HepG2 (cell line): Measurements from ENCODE around the gene TERC. TPM values are rescaled to one million over a fixed set of nuclear protein-coding genes. Genes with fewer than 3 reads are reported as not detected.
A peak's percentile ranks its signal among the peaks of the same experiment; 100 is the strongest.

ENCODE experiments used
- ATAC-seq: fragments of 200-7000 bp; cut with Tn5 transposase; 3 replicates; pipeline ENCODE4 v1.9.1; 2020; ENCODE audit warnings: mild to moderate bottlenecking, moderate library complexity
- BruUV-seq: library from RNA; stranded (reverse); fragments of 400-500 nt; replicated peaks from 2 replicates; lab custom pipeline; 2021; lab: Mats Ljungman, UMichigan
- CTCF ChIA-PET: fragments of 300-600 bp; formaldehyde crosslinking; extraction: SDS; loops from one replicate; lab custom pipeline; 2021; ENCODE audit warnings: low total read pairs, inconsistent platforms, low intra/inter-chr PET ratio; lab: Yijun Ruan, JAX
- POLR2A ChIA-PET: fragments of 350-600 bp; sonication (Branson Sonifier 250); formaldehyde crosslinking; loops from one replicate; lab custom pipeline; 2020; ENCODE audit warnings: antibody characterized with exemption, inconsistent platforms; lab: Yijun Ruan, JAX
- DNase-seq: peaks from one replicate; pipeline ENCODE4 v3.0.0-alpha.2; 2015; ENCODE audit warnings: low spot score
- FAIRE-seq: peaks from 3 replicates; lab custom pipeline; 2011; peaks lifted over from hg19 to GRCh38; lab: Jason Lieb, UNC
- H2AFZ ChIP-seq: one replicate; pipeline ENCODE4 v1.6.1; 2011; ENCODE audit warnings: low read length, inconsistent platforms
- H3K27ac ChIP-seq: fragments of 300-600 bp; 3 replicates; pipeline ENCODE4 v1.8.0; 2011; ENCODE audit warnings: mixed run types, mild to moderate bottlenecking, mixed read lengths, low read length, inconsistent platforms; ENCODE audit not compliant: insufficient read depth; ENCODE audit errors: extremely low read length
- H3K27me3 ChIP-seq, 2 experiments: fragments of 200-600 bp in 1 of 2; 2 replicates in 1 of 2; 3 replicates in 1 of 2; pipeline versions ENCODE4 v1.6.0 to v1.8.0; 2011; ENCODE audit warnings: low read length in 2 of 2, mild to moderate bottlenecking in 2 of 2, moderate library complexity in 2 of 2, inconsistent platforms in 1 of 2; ENCODE audit not compliant: insufficient read depth in 2 of 2, control insufficient read depth in 1 of 2
- H3K36me3 ChIP-seq, 2 experiments: fragments of 200-600 bp in 1 of 2; replicated peaks in 1 of 2; 2 replicates in 1 of 2; 3 replicates in 1 of 2; pipeline versions ENCODE4 v1.5.1 to v1.8.0; 2011; ENCODE audit warnings: low read length in 2 of 2, inconsistent platforms in 1 of 2; ENCODE audit not compliant: insufficient read depth in 2 of 2, control insufficient read depth in 1 of 2
- H3K4me1 ChIP-seq: 2 replicates; pipeline ENCODE4 v1.5.1; 2012; ENCODE audit warnings: low read length, inconsistent platforms; ENCODE audit not compliant: insufficient read depth
- H3K4me2 ChIP-seq: 2 replicates; pipeline ENCODE4 v1.6.0; 2011; ENCODE audit warnings: low read depth, low read length, inconsistent platforms
- H3K4me3 ChIP-seq, 3 experiments: fragments of 200-600 bp in 1 of 3; sonication (generic), shearing (Covaris generic) in 1 of 3; replicated peaks in 1 of 3; 2 replicates each; pipeline ENCODE4 v1.5.1; 2011 to 2016; ENCODE audit warnings: low read length in 3 of 3, inconsistent platforms in 2 of 3, low read depth in 2 of 3, mild to moderate bottlenecking in 2 of 3, control low read depth in 1 of 3, mixed read lengths in 1 of 3; ENCODE audit not compliant: insufficient read depth in 1 of 3
- H3K79me2 ChIP-seq: one replicate; pipeline ENCODE4 v1.6.1; 2011; ENCODE audit warnings: low read length, inconsistent platforms; ENCODE audit not compliant: insufficient read depth
- H3K9ac ChIP-seq: 2 replicates; pipeline ENCODE4 v1.6.0; 2011; ENCODE audit warnings: mild to moderate bottlenecking, low read depth, low read length, inconsistent platforms; ENCODE audit not compliant: insufficient read depth
- H3K9me3 ChIP-seq: 2 replicates; pipeline ENCODE4 v1.5.1; 2012; ENCODE audit warnings: mild to moderate bottlenecking, low read length
- H4K20me1 ChIP-seq: 2 replicates; pipeline ENCODE4 v1.6.0; 2011; ENCODE audit warnings: inconsistent platforms, mild to moderate bottlenecking, low read length, moderate library complexity; ENCODE audit not compliant: insufficient read depth
- ESRRA ChIP-seq: sonication (generic); formaldehyde crosslinking; IDR thresholded peaks from 2 replicates; pipeline ENCODE4 v1.5.1; 2020; ENCODE audit warnings: mild to moderate bottlenecking, low read depth, missing genetic modification reagents
- HMGXB3 ChIP-seq: sonication (generic); formaldehyde crosslinking; IDR thresholded peaks from 2 replicates; pipeline ENCODE4 v1.4.0; 2020; ENCODE audit warnings: missing genetic modification reagents, borderline replicate concordance
- PAX8 ChIP-seq: sonication (generic); formaldehyde crosslinking; IDR thresholded peaks from 2 replicates; pipeline ENCODE4 v1.8.0; 2022; ENCODE audit warnings: mild to moderate bottlenecking, missing genetic modification reagents, borderline replicate concordance
- SALL2 ChIP-seq: sonication (generic); formaldehyde crosslinking; IDR thresholded peaks from 2 replicates; pipeline ENCODE4 v1.8.1; 2023; ENCODE audit warnings: mild to moderate bottlenecking, missing genetic modification reagents, inconsistent platforms
- TARDBP ChIP-seq: sonication (generic); formaldehyde crosslinking; IDR thresholded peaks from 2 replicates; pipeline ENCODE4 v1.8.0; 2022; ENCODE audit warnings: mild to moderate bottlenecking, missing genetic modification reagents
- ZFX ChIP-seq: sonication (generic); formaldehyde crosslinking; IDR thresholded peaks from 2 replicates; pipeline ENCODE4 v1.4.0; 2020; ENCODE audit warnings: mild to moderate bottlenecking, low read depth, missing genetic modification reagents, moderate library complexity
- ZNF282 ChIP-seq: fragments of 450-650 bp; IDR thresholded peaks from 2 replicates; pipeline ENCODE4 v1.6.1; 2018; ENCODE audit not compliant: partially characterized antibody
- ZSCAN30 ChIP-seq: sonication (generic); formaldehyde crosslinking; IDR thresholded peaks from 2 replicates; pipeline ENCODE4 v1.5.0; 2020; ENCODE audit warnings: mild to moderate bottlenecking, missing genetic modification reagents
- WGBS: methylation state at CpG from one replicate; pipeline ENCODE4 v1.1.6; 2017; ENCODE audit warnings: low lambda C conversion rate; 5-methylcytosine and 5-hydroxymethylcytosine counted together
- in situ Hi-C: cut with HindIII; loops from 2 replicates; pipeline ENCODE4 v1.10.0; 2017; ENCODE audit warnings: low pct_unique_long_range_greater_than_20kb; ENCODE audit not compliant: extremely low pct_ligation_motif_present
- intact Hi-C: fragments of 100-400 bp; cut with micrococcal nuclease; formaldehyde crosslinking; loops from one replicate; pipeline ENCODE4 v1.10.0; 2022; ENCODE audit not compliant: unreplicated experiment
- polyA plus RNA-seq, 8 experiments: library from polyadenylated mRNA; depleted of rRNA in 3 of 8; stranded (reverse) in 7 of 8; unstranded in 1 of 8; fragments of >200 nt; fragmentation: Illumina TruSeq in 4 of 8; extraction: Trizol in 4 of 8; gene quantifications; 2 replicates each; pipeline versions ENCODE4 v1.2.1 to v1.2.3, GENCODE V29; 2011 to 2016; ENCODE audit warnings: low read depth in 4 of 8, missing spikeins in 1 of 8, mixed read lengths in 1 of 8; ENCODE audit not compliant: insufficient read depth in 1 of 8
- total RNA-seq, 5 experiments: library from RNA; depleted of rRNA; stranded (reverse); fragments of >200 nt; fragmentation: Illumina TruSeq; extraction: Trizol; gene quantifications; 2 replicates each; pipeline ENCODE4 v1.2.3, GENCODE V29; 2016; ENCODE audit warnings: low read depth in 1 of 5
- TF ChIP-seq, protein P1 (sequence below), 2 experiments: sonication (generic) in 1 of 2; formaldehyde crosslinking in 1 of 2; IDR thresholded peaks; 2 replicates each; pipeline versions ENCODE4 v1.4.0 to v1.6.1; 2018 to 2020; ENCODE audit warnings: missing genetic modification reagents in 2 of 2, borderline replicate concordance in 1 of 2, low read depth in 1 of 2, mild to moderate bottlenecking in 1 of 2, missing biosample characterization in 1 of 2
- TF ChIP-seq, protein P2 (sequence below): sonication (generic); formaldehyde crosslinking; IDR thresholded peaks from 2 replicates; pipeline ENCODE4 v1.4.0; 2020; ENCODE audit warnings: missing genetic modification reagents

TERC gene
- total and polyA plus RNA-seq, 2 of the 13 experiments (the other 11 are each of a cell fraction or from before 2014, with no cell fraction given): 1.3 to 74.6 TPM

DNA sequence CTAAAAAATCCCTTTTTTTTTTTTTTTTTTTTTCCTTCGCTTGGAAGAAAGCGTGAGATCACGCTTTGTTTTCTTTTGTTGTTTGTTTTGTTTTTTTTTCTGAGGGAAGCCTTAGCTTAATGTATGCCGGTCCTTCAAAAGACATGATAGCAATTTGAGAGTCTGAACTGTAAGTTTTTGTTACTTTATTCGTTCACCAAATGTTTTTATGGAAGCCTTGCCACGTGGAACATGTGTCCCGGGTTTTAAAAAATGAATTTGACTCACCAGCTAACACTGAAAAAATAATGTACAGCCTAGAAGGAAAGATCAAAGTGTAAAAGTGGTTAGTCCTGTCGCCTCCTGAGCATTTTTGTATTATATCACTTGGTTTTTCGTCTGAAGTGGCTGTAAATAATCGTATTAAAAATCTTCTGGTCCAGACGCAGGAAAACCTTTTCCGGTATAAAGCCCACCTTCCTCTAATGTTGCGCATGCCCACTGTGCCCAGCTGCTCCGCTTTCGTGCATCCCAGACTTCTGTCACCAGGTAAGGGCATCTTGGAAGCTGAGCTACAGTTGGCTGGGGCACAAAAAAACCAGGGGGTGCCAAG lies 7.5 kb upstream of the TERC start:
- Histone ChIP-seq H3K27ac (peak overlapping the region; percentile 94), H4K20me1 (no peaks in the 10 kb centered on the region), H3K27me3 (peaks cover 0 to 3% of the 10 kb centered on the region in 2 experiments; a peak in 1 of 5 replicates), H3K79me2 (peaks cover 30% of the 10 kb centered on the region), H3K36me3 (peaks cover 2 to 10% of the 10 kb centered on the region in 2 experiments), H3K9ac (peak overlapping the region; percentile 92), H3K4me3 (peak overlapping the region; percentile 89 to 99 (median 98)), H3K4me1 (peaks cover 20% of the 10 kb centered on the region), H2AFZ (peak overlapping the region; percentile 83), H3K4me2 (peak overlapping the region; percentile 92), H3K9me3 (no peaks in the 10 kb centered on the region)
- CTCF ChIA-PET: no interaction called here
- intact Hi-C loops: loop anchor here (1.0 to 5.0 kb wide), 3 partner anchors 9 to 910 kb away; no protein-coding TSS in a partner anchor
- WGBS: 2% methylated on average over 15 of the region's 15 CpGs
- in situ Hi-C loops: no loop called here
- POLR2A ChIA-PET: interaction anchor here (0.7 to 2.6 kb wide), 4 partner anchors 8 to 305 kb away, joined by 3 to 29 read pairs (median 4); partner anchors contain the start of genes SEC62 and TERC
- DNase-seq: peak; percentile 78
- no TSS peak for BruUV-seq
- ATAC-seq: peak; percentile 61
- peak; percentile 66 for FAIRE-seq
- TF ChIP-seq ZNF282 (no peak), SALL2 (CRISPR knock-in tag) (no peak), HMGXB3 (CRISPR knock-in tag) (0 out of 2 replicates have a peak, but pooled peaks have one; percentile 14), PAX8 (no peak), TARDBP (0 out of 2 replicates have a peak, but pooled peaks have one; percentile 19), ZFX (CRISPR knock-in tag) (no peak), ESRRA (no peak), ZSCAN30 (CRISPR knock-in tag) (no peak)
- TF ChIP-seq, protein P1, sequence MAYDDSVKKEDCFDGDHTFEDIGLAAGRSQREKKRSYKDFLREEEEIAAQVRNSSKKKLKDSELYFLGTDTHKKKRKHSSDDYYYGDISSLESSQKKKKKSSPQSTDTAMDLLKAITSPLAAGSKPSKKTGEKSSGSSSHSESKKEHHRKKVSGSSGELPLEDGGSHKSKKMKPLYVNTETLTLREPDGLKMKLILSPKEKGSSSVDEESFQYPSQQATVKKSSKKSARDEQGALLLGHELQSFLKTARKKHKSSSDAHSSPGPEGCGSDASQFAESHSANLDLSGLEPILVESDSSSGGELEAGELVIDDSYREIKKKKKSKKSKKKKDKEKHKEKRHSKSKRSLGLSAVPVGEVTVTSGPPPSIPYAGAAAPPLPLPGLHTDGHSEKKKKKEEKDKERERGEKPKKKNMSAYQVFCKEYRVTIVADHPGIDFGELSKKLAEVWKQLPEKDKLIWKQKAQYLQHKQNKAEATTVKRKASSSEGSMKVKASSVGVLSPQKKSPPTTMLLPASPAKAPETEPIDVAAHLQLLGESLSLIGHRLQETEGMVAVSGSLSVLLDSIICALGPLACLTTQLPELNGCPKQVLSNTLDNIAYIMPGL (CRISPR knock-in tag; IDR thresholded peaks at IDR 0.05; ENCODE audit: borderline replicate concordance in 1 of 2, low read depth in 1 of 2): peak in 1 of 2 experiments; percentile 11; a peak in 1 of 4 replicates
- TF ChIP-seq, protein P2, sequence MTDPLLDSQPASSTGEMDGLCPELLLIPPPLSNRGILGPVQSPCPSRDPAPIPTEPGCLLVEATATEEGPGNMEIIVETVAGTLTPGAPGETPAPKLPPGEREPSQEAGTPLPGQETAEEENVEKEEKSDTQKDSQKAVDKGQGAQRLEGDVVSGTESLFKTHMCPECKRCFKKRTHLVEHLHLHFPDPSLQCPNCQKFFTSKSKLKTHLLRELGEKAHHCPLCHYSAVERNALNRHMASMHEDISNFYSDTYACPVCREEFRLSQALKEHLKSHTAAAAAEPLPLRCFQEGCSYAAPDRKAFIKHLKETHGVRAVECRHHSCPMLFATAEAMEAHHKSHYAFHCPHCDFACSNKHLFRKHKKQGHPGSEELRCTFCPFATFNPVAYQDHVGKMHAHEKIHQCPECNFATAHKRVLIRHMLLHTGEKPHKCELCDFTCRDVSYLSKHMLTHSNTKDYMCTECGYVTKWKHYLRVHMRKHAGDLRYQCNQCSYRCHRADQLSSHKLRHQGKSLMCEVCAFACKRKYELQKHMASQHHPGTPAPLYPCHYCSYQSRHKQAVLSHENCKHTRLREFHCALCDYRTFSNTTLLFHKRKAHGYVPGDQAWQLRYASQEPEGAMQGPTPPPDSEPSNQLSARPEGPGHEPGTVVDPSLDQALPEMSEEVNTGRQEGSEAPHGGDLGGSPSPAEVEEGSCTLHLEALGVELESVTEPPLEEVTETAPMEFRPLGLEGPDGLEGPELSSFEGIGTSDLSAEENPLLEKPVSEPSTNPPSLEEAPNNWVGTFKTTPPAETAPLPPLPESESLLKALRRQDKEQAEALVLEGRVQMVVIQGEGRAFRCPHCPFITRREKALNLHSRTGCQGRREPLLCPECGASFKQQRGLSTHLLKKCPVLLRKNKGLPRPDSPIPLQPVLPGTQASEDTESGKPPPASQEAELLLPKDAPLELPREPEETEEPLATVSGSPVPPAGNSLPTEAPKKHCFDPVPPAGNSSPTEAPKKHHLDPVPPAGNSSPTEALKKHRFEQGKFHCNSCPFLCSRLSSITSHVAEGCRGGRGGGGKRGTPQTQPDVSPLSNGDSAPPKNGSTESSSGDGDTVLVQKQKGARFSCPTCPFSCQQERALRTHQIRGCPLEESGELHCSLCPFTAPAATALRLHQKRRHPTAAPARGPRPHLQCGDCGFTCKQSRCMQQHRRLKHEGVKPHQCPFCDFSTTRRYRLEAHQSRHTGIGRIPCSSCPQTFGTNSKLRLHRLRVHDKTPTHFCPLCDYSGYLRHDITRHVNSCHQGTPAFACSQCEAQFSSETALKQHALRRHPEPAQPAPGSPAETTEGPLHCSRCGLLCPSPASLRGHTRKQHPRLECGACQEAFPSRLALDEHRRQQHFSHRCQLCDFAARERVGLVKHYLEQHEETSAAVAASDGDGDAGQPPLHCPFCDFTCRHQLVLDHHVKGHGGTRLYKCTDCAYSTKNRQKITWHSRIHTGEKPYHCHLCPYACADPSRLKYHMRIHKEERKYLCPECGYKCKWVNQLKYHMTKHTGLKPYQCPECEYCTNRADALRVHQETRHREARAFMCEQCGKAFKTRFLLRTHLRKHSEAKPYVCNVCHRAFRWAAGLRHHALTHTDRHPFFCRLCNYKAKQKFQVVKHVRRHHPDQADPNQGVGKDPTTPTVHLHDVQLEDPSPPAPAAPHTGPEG (CRISPR knock-in tag): 0 out of 2 replicates have a peak, but pooled peaks have one; percentile 21
